ENCODE data around the gene ITPRID2. TPM values are rescaled to one million over a fixed set of nuclear protein-coding genes. Genes with fewer than 3 reads are reported as not detected.

ITPRID2 gene
- total RNA-seq, 1 donor from 2014 or later = 64.1 TPM

DNA sequence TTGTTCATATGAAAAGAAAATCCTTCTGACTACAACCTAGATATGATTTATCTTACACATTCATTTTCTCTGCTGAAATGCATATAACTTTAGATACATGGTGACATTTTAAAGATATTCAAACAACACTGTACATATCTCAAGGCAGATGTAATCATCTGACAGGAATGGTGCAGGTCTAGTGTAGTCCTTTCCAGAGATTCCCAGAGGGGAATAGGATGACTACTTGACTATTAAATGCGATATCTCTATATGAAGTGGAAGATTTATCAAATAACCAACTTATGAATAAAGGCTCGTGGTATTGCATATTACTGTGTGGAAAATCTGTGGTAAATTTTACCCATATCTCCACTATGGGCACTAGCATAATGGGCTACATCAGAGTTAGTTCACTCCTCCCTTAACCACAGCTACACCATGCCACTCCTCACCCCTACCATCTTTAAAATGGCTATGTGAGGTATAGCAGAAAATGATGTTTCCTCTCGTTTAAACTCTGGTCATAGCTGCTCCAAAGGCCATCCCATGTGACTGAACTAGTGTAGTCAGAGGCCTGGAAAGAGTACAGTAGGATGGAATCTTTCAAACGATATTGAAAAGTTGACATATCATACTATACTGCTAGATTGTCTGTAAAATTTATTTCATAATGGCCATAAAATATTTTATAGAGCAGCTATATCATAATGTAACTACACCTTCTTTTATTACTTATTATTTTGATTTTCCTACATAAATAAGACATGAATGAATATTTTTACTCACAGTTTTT, 9.1 kb upstream of the ITPRID2 start:
- no peaks in the 10 kb centered on the region for H3K4me1 ChIP-seq
- no peak for DNase-seq (ENCODE audit: extremely low spot score in 2 of 2)
- H3K9me3 ChIP-seq = no peaks in the 10 kb centered on the region
- no peak overlapping the region for H3K27ac ChIP-seq
- H3K4me3 ChIP-seq = no peak overlapping the region
- intact Hi-C loops (cut with DNase I) = no loop called here
- H3K27me3 ChIP-seq = no peaks in the 10 kb centered on the region
- H3K36me3 ChIP-seq = no peaks in the 10 kb centered on the region
- TF ChIP-seq POLR2A (IDR thresholded peaks at IDR 0.05) (no peak), POLR2AphosphoS5 (IDR thresholded peaks at IDR 0.05; ENCODE audit: insufficient read depth in 1 of 2, low read depth in 1 of 2) (no peak)
- TF ChIP-seq, protein P1, sequence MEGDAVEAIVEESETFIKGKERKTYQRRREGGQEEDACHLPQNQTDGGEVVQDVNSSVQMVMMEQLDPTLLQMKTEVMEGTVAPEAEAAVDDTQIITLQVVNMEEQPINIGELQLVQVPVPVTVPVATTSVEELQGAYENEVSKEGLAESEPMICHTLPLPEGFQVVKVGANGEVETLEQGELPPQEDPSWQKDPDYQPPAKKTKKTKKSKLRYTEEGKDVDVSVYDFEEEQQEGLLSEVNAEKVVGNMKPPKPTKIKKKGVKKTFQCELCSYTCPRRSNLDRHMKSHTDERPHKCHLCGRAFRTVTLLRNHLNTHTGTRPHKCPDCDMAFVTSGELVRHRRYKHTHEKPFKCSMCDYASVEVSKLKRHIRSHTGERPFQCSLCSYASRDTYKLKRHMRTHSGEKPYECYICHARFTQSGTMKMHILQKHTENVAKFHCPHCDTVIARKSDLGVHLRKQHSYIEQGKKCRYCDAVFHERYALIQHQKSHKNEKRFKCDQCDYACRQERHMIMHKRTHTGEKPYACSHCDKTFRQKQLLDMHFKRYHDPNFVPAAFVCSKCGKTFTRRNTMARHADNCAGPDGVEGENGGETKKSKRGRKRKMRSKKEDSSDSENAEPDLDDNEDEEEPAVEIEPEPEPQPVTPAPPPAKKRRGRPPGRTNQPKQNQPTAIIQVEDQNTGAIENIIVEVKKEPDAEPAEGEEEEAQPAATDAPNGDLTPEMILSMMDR (IDR thresholded peaks at IDR 0.05) = no peak

DNA sequence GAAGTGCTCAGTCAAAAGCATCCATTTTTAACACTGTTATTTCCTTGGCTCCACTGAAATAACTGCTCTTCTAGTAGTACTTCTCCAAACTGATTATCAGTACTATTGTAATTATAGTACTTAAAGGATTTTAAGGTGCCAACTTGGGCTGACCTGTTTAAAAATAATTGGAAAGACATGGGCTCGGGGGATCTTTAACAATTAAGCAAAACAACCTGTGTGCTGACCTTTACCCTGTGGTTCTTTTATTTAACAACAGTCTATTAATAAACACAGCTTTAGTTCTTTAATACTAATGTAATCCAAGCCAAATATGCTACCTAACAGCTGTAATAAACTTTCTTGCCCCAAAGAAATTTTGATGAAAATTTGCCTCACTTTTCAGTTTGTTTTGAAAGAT, 6.9 kb upstream of the ITPRID2 start:
- H3K27ac ChIP-seq = no peak overlapping the region
- H3K9me3 ChIP-seq = no peaks in the 10 kb centered on the region
- H3K4me1 ChIP-seq = no peaks in the 10 kb centered on the region
- no peaks in the 10 kb centered on the region for H3K27me3 ChIP-seq
- no peak overlapping the region for H3K4me3 ChIP-seq
- no peaks in the 10 kb centered on the region for H3K36me3 ChIP-seq
- intact Hi-C loops (cut with DNase I) = no loop called here
- TF ChIP-seq POLR2A (IDR thresholded peaks at IDR 0.05) (no peak), POLR2AphosphoS5 (IDR thresholded peaks at IDR 0.05; ENCODE audit: insufficient read depth in 1 of 2, low read depth in 1 of 2) (no peak)
- TF ChIP-seq, protein P1 (IDR thresholded peaks at IDR 0.05) = no peak
- no peak for DNase-seq (ENCODE audit: extremely low spot score in 2 of 2)

DNA sequence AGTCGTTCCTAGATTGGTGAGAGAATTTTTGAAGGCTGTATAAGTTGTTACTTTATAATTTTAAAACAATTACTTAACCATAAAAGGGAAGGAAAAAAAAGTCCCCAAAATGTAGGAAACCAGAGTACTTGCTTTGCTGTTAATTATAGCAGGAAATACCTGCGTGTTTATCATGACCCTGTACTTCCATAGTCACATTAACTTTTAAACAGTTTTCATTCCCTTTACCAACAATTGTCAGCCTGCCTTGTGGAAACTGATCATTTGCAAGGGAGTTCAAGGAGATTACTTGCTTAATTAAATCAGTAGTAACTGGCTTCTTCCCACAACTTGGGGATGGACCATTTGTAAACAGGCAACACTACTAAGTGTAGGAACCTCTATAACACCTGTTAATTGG, 6.4 kb upstream of the ITPRID2 start:
- H3K27ac ChIP-seq = no peak overlapping the region

DNA sequence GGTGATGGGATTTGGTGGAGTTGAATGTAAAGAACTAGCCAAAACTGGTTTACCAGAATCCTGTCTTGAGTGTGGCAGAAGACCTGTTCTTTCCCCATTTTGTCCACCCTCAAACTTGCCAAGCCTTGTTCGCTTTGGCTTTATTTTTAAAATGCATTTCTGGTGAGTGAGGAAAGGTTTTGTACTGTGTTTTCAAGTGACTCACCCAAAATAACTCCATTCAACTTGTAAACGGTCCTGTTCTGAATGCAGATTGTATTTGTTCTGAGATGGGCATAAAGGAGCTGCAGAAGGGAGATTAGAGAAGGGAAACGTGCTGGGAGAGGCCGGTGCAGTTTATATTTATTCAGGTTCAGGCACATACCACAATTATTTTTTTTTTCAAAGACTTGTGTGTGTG, 5.3 kb upstream of the ITPRID2 start:
- no peak overlapping the region for H3K4me3 ChIP-seq
- no peak overlapping the region for H3K27ac ChIP-seq
- no peak for DNase-seq (ENCODE audit: extremely low spot score in 2 of 2)
- peaks cover 9% of the 10 kb centered on the region for H3K4me1 ChIP-seq
- no peaks in the 10 kb centered on the region for H3K9me3 ChIP-seq
- no peaks in the 10 kb centered on the region for H3K27me3 ChIP-seq
- TF ChIP-seq POLR2A (IDR thresholded peaks at IDR 0.05) (no peak), POLR2AphosphoS5 (IDR thresholded peaks at IDR 0.05; ENCODE audit: insufficient read depth in 1 of 2, low read depth in 1 of 2) (no peak)
- TF ChIP-seq, protein P1 (IDR thresholded peaks at IDR 0.05) = no peak
- intact Hi-C loops (cut with DNase I) = no loop called here
- no peaks in the 10 kb centered on the region for H3K36me3 ChIP-seq

More for the DNA sequence above, 6.4 kb upstream of the ITPRID2 start:
- Histone ChIP-seq H3K9me3 (no peaks in the 10 kb centered on the region), H3K4me3 (no peak overlapping the region), H3K36me3 (no peaks in the 10 kb centered on the region), H3K4me1 (no peaks in the 10 kb centered on the region), H3K27me3 (no peaks in the 10 kb centered on the region)
- no peak for DNase-seq (ENCODE audit: extremely low spot score in 2 of 2)
- TF ChIP-seq POLR2A (IDR thresholded peaks at IDR 0.05) (no peak), POLR2AphosphoS5 (IDR thresholded peaks at IDR 0.05; ENCODE audit: insufficient read depth in 1 of 2, low read depth in 1 of 2) (no peak)
- TF ChIP-seq, protein P1 (IDR thresholded peaks at IDR 0.05) = no peak
- intact Hi-C loops (cut with DNase I) = no loop called here

DNA sequence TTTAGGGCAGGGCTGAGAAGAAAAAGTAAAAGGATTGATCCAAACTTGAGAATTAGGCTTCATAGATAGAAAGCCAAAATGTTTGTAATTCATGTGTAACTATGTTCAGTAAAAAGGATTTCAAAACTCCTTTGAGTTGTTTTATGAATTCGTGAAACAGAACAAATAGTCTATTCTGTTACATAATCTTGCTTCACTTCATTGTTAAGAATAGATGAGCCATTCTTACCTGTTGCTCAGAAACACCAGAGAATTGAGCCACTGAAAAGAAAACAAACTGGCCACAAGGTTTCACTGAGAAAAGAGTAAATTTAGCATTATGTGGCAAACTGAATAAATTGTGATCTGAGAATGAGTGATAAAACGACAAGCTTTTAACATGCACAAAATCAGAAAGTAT, 4.5 kb upstream of the ITPRID2 start:
- Histone ChIP-seq H3K36me3 (no peaks in the 10 kb centered on the region), H3K4me1 (peaks cover 11% of the 10 kb centered on the region), H3K27me3 (no peaks in the 10 kb centered on the region), H3K9me3 (no peaks in the 10 kb centered on the region), H3K27ac (no peak overlapping the region), H3K4me3 (no peak overlapping the region)
- TF ChIP-seq POLR2AphosphoS5 (IDR thresholded peaks at IDR 0.05; ENCODE audit: insufficient read depth in 1 of 2, low read depth in 1 of 2) = no peak
- TF ChIP-seq, protein P1 (IDR thresholded peaks at IDR 0.05) = no peak
- no peak for TF ChIP-seq POLR2A (IDR thresholded peaks at IDR 0.05)
- DNase-seq (ENCODE audit: extremely low spot score in 2 of 2) = no peak
- intact Hi-C loops (cut with DNase I) = no loop called here
